GM19328 (cell line): ENCODE results near the gene C10orf95.

Experiments
- ATAC-seq: cut with Tn5 transposase; IDR thresholded peaks from one replicate; pipeline ENCODE4 v1.9.1; 2021; ENCODE audit warnings: mild to moderate bottlenecking, moderate library complexity; ENCODE audit not compliant: unreplicated experiment

Gene C10orf95

GRCh38 chr10:102435529-102436233 lies 15.7 kb downstream of the C10orf95 start:
- no peak for ATAC-seq

DNA sequence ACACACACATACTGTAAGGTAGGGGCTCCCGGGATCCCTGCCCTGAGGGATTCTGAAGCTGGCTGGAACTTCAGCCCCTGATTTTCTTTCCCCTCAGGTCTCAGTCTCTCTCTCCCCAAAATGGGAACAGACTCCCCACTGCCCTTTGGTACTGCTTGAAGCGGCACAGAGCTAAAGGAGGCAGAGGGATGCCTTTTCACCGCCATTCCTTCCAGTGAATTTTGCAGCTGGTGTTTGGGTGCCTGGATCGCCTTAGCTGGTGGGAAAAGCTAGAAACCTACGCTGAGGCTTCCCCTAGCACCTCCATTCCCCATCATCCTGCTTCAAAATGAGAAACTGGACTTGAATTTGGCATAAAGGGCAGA lies 16.2 kb downstream of the C10orf95 start:
- no peak for ATAC-seq

DNA sequence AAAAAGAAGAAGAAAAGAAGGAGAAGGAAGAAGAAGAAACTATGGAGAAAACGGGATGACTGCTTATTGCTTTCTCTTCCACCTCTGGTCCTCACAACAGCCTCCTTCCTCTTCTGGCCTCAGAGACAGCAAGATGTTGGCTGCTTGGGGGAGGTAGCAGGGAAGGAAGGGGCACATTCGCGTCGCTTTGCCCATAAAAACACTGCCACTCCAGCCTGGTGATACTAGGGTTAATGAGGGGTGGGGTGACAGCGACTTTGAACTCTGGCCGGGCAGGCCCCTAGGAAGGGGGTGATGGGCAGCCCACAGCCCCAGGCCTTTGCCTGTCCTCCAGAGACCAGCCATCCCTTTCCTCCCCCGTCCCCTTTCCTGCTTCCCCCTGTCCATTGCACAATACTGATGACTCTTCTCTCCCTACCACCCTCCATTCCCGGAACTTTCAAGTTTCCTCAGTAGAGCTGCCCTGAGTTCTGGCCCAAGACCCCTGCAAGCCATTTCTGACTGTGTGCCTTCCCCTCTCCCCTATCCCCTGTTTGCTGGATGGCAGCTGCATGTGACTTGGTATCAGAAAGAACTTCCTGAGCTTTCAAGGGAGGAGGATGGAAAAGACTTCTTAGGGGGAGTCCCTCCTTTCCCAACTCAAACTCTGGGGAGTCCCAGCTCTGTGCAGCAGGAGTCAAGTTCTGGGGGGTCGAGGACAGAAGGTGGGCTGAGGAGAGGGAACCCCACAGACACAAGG lies 16.8 kb downstream of the C10orf95 start:
- no peak for ATAC-seq

DNA sequence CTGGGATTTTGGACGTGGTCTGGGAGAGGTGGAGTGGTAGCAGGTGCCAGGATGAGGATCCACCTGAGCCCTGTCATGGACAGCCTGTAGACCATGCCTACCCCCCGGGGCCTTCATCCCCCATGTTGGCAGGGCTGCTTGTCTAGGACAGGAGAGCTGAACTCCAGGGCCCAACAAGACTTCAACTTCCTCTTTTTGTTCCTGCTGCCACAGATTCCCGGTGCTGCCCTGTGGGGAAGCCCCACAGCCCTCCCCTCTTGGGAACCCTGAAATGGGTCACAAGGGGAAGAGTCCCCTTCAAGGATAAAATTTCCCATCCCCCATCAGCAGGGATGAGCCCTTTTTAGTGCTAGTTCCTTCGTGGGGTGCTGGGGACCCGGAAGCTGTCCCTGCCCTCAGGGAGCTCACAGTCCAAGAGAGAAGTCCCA lies 17.7 kb downstream of the C10orf95 start:
- ATAC-seq: no peak

GRCh38 chr10:102432162-102432950 lies 19.0 kb downstream of the C10orf95 start, which contains the start of gene CUEDC2:
Gene CUEDC2 (minus strand): TSS chr10:102432574. CDS start chr10:102425188, 7,386 bp downstream.
- peak; percentile 89 for ATAC-seq

- no peak for ATAC-seq
Observed at GRCh38 chr10:102431452-102432124, 19.8 kb downstream of the C10orf95 start.

DNA sequence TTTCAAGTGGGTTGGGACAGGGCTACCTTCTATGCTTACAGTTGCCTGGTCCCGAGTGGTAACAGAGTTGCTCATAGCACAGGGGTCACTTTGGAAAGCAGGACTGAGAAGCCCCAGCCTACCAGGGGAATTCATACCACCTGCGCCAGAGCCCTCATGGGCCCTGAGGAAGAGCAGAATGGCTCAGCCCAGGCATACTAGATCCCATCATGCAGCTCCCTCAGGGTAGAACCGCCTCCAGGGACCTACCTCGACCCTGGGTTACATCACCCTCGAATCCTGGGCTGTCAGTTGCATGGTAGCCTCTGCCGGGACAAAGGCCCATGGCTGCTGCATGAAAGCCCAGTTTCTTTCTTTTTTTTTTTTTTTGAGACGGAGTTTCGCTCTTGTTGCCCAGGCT lies 21.9 kb downstream of the C10orf95 start:
- no peak for ATAC-seq

GRCh38 chr10:102426803-102427287 lies 24.5 kb downstream of the C10orf95 start:
- no peak for ATAC-seq

DNA sequence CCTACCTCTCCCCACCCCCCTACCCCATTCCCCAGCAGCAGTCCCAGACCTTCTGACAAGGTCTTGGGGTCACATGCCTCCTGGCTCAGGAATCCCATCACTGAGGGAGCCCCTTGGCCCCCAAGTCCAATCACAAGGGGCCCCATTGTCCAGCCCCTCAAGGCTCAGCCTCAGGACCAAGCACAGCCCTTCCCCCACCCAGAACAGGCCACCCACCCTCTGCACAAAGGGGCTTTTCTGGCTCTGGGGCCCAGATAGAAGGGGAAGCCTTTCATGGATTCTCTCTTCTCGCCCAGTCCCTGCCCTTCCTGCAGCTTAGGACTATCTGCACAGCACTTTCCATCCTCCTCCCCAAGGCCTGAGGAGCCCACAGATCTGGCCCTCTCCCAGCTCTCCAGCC lies 25.9 kb downstream of the C10orf95 start:
- ATAC-seq: no peak

GRCh38 chr10:102424916-102425315 lies 26.4 kb downstream of the C10orf95 start:
- ATAC-seq: no peak

DNA sequence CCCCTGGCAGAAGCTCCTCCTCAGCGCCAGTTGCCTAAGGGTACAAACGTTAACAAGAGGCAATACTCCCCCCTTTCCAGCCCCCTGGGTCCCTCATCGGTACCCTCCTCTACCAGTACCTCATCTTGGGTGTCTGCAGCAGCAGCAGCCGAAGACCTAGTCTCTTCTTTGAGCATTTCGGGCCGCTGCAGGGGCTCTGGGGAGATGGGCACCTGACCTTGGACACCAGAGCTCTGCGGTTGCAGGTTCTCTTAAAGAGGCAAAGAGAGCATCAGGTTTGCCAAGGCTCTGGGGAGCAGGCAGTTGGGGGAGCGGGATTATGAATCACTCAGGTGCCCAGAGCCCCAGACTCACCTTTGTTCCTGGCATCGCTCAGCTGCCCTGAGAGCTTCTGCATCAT lies 27.2 kb downstream of the C10orf95 start:
- ATAC-seq: no peak

DNA sequence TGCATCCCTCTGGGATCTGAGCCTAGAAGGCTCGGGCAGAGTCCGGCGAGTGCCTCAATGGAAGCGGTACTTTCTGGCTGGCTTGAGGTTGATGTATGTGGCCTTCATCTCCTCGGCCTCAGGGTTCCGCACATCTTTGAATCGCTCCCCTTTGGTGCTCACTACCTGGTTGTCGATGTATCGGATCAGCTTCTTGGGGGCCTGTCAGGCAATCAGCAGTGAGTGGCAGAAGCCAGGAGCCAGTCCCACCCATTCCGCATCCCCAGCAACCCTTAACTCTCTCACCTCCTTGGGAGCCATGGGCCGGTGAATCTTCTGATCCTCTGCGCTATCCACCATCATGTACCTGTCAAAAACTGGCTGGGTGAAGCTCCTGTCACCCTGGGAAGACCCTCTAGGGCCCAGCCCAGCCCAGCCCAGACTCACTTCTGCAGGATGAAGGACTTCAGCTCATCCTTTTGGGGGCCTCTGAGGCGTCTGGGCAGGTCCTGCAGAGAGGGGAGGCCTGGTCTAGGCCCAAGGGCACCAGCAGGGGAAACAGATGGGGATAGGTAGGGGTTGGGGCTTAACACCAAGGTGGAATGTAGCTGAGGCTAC lies 27.9 kb downstream of the C10orf95 start:
- ATAC-seq: no peak

- no peak for ATAC-seq
Observed at GRCh38 chr10:102422545-102423129, 28.7 kb downstream of the C10orf95 start.

DNA sequence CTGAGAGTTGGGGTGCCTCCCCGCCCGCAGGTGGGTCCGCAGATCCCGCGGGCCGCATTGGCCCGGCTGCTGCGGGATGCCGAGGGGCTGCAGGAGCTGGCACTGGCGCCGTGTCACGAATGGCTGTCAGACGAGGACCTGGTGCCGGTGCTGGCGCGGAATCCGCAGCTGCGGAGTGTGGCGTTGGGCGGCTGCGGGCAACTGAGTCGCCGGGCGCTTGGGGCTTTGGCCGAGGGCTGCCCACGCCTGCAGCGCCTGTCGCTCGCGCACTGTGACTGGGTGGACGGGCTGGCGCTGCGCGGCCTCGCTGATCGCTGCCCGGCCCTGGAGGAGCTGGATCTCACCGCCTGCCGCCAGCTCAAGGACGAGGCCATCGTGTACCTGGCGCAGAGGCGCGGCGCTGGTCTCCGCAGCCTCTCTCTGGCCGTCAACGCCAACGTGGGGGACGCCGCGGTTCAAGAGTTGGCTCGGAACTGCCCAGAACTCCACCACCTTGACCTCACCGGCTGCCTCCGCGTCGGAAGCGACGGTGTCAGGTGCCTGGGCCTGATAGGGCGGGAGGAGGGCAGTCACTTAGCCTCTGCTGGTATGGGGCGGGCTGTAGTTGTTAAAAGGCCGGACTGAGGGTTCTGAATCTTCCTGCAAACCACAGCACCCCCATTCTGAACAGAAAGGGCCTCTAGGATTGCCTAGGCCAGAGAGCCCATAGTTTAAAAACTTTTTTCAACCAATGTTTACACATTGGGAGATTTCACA lies 29.4 kb downstream of the C10orf95 start:
- no peak for ATAC-seq

DNA sequence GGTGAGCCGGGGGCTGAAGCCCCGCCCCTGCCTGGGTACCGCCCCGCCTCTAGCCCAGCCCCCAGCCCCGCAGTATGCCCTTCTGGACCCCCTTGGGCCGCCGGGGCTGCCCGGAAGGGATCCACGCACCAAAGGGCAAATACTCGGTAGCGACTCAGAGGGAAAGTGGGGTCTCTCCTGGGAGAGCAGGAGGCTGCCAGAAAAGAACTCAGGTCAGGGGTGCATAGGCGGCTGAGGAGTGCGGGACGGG lies 29.9 kb downstream of the C10orf95 start:
- no peak for ATAC-seq

GRCh38 chr10:102420714-102421506 lies 30.4 kb downstream of the C10orf95 start, which contains the start of gene FBXL15:
Gene FBXL15 (plus strand): TSS chr10:102420836. CDS start chr10:102421130, 294 bp downstream.
- peak; percentile 79 for ATAC-seq

DNA sequence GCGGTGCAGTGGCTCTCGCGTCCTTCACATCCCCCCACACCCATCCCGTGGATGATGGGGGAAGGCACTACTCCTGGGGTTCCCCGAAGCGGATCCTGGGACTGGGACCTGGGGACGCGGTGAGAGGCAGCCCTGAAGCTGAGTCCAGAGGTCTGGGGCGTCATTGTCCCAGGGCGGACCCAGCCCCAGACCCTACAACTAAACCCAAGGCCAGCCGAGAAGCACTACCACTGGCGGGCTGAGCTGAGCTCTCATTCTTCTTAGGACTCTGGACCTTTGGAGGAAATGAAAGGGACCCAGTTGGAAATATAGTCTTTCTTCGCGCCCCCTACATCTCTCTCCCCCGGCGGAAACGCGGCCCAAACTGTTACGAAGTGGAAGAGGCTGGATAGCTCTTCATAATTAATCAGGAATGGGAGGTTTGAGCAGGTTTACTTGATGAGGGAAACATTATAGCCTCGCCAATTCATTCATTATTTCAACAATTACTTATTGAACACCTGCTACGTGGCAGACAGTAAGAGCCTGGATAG lies 31.1 kb downstream of the C10orf95 start:
- no peak for ATAC-seq
